ENCODE results near the gene FBH1. TPM values are rescaled to one million over a fixed set of nuclear protein-coding genes. Genes with fewer than 3 reads are reported as not detected.
"Not testable (repeated sequence)": the region's sequence is repeated elsewhere in the genome, so short reads cannot be mapped to it uniquely, and the experiment has no call there.

FBH1 gene
- total RNA-seq, 1 experiment from 2014 or later, result 22.0 TPM

GRCh38 chr10:5858811-5859210 lies 31.2 kb upstream of the FBH1 start:
- BruUV-seq (replicated peaks), result no TSS peak
- no peak for ATAC-seq
- no peak for TF ChIP-seq EZH2phosphoT487 (IDR thresholded peaks at IDR 0.05; ENCODE audit: borderline replicate concordance, low read length)
- TF ChIP-seq CTCF (conservative IDR thresholded peaks at IDR 0.05; ENCODE audit: low read depth, low read length), result no peak
- no peak for TF ChIP-seq EZH2 (IDR thresholded peaks at IDR 0.05; ENCODE audit: low read length, unreplicated experiment)

GRCh38 chr10:5860066-5860465 lies 30.0 kb upstream of the FBH1 start:
- no peaks in the 10 kb centered on the region for H4K20me1 ChIP-seq (ENCODE audit: low read length)
- DNase-seq (no peak), ATAC-seq (no peak)
- H3K4me1 ChIP-seq (ENCODE audit: insufficient read depth, low read length), result peaks cover 5% of the 10 kb centered on the region
- H3K9me2 ChIP-seq (replicated peaks; ENCODE audit: low read length), result no peaks in the 10 kb centered on the region
- H3K4me2 ChIP-seq (ENCODE audit: low read length), result no peak overlapping the region
- no peak overlapping the region for H3K9ac ChIP-seq (ENCODE audit: low read length)
- POLR2A ChIA-PET (ENCODE audit: unreplicated experiment), result no interaction called here
- H3K36me3 ChIP-seq (ENCODE audit: low read depth, low read length), result no peaks in the 10 kb centered on the region
- no peaks in the 10 kb centered on the region for H3K27me3 ChIP-seq (ENCODE audit: low read length)
- no TSS peak for BruUV-seq (replicated peaks)
- TF ChIP-seq EZH2 (IDR thresholded peaks at IDR 0.05; ENCODE audit: low read length, unreplicated experiment) (no peak), CTCF (conservative IDR thresholded peaks at IDR 0.05; ENCODE audit: low read depth, low read length) (no peak), EZH2phosphoT487 (IDR thresholded peaks at IDR 0.05; ENCODE audit: borderline replicate concordance, low read length) (no peak)
- no peaks in the 10 kb centered on the region for H3K79me2 ChIP-seq (ENCODE audit: low read length)
- H3F3A ChIP-seq (ENCODE audit: low read length, unreplicated experiment), result no peaks in the 10 kb centered on the region
- no peak overlapping the region for H3K4me3 ChIP-seq (ENCODE audit: low read length)
- H3K9me3 ChIP-seq (ENCODE audit: low read length), result no peaks in the 10 kb centered on the region
- CTCF ChIA-PET, result no interaction called here
- H2AFZ ChIP-seq (ENCODE audit: low read length), result no peak overlapping the region
- intact Hi-C loops (cut with micrococcal nuclease), result no loop called here
- no peak overlapping the region for H3K27ac ChIP-seq (ENCODE audit: low read length)

More at GRCh38 chr10:5858811-5859210, 31.2 kb upstream of the FBH1 start:
- Histone ChIP-seq H3K9me3 (ENCODE audit: low read length) (no peaks in the 10 kb centered on the region), H2AFZ (ENCODE audit: low read length) (no peak overlapping the region), H3K4me2 (ENCODE audit: low read length) (no peak overlapping the region), H3K27ac (ENCODE audit: low read length) (no peak overlapping the region), H3K79me2 (ENCODE audit: low read length) (no peaks in the 10 kb centered on the region), H3K9ac (ENCODE audit: low read length) (no peak overlapping the region), H4K20me1 (ENCODE audit: low read length) (no peaks in the 10 kb centered on the region), H3K9me2 (replicated peaks; ENCODE audit: low read length) (no peaks in the 10 kb centered on the region), H3K4me1 (ENCODE audit: insufficient read depth, low read length) (peaks cover 5% of the 10 kb centered on the region), H3K27me3 (ENCODE audit: low read length) (no peaks in the 10 kb centered on the region), H3K4me3 (ENCODE audit: low read length) (no peak overlapping the region), H3F3A (ENCODE audit: low read length, unreplicated experiment) (no peaks in the 10 kb centered on the region), H3K36me3 (ENCODE audit: low read depth, low read length) (no peaks in the 10 kb centered on the region)
- no peak for DNase-seq
- intact Hi-C loops (cut with micrococcal nuclease), result no loop called here
- ChIA-PET CTCF (no interaction called here), POLR2A (ENCODE audit: unreplicated experiment) (no interaction called here)

DNA sequence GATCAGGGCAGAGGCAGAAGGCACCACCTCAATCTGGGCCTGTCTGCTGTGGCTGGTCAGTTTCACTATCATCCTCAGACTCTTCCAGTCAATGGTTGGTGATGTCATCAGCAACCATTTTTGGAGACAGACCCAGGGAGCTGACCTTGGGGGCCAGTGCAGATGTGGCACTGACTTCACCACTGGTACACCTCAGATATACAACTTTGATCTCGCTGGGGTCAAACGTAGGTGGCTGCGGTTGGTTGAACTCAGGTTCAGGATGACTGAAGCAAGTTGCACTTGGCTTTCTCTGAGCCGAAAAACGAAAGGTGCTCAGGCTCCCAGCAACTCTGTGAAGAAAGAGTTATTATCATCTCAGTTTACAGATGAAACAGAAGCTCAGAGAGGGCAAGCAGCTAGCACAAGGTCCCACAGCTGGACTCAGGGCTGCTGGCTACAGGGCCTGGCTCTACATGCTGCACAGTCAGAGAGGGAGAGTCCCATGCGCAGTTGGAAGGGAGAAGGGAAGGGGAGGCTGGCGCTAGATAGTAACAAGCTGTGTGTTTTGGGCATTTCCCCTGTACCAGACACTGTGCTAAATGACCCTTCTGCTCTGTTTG lies 27.6 kb upstream of the FBH1 start:
- Histone ChIP-seq H3K9me2 (replicated peaks; ENCODE audit: low read length) (no peaks in the 10 kb centered on the region), H3K4me1 (ENCODE audit: insufficient read depth, low read length) (peaks cover 5% of the 10 kb centered on the region), H3K27me3 (ENCODE audit: low read length) (no peaks in the 10 kb centered on the region), H3K79me2 (ENCODE audit: low read length) (no peaks in the 10 kb centered on the region), H3K27ac (ENCODE audit: low read length) (peak overlapping the region; percentile 87), H3K36me3 (ENCODE audit: low read depth, low read length) (no peaks in the 10 kb centered on the region), H3K4me3 (ENCODE audit: low read length) (no peak overlapping the region), H3K9ac (ENCODE audit: low read length) (no peak overlapping the region; the same call in 1 of the 2 replicates), H3K4me2 (ENCODE audit: low read length) (no peak overlapping the region), H2AFZ (ENCODE audit: low read length) (no peak overlapping the region), H3F3A (ENCODE audit: low read length, unreplicated experiment) (no peaks in the 10 kb centered on the region), H4K20me1 (ENCODE audit: low read length) (no peaks in the 10 kb centered on the region), H3K9me3 (ENCODE audit: low read length) (no peaks in the 10 kb centered on the region)
- no peak for TF ChIP-seq CTCF (conservative IDR thresholded peaks at IDR 0.05; ENCODE audit: low read depth, low read length)
- TF ChIP-seq EZH2 (IDR thresholded peaks at IDR 0.05; ENCODE audit: low read length, unreplicated experiment), result no peak
- TF ChIP-seq EZH2phosphoT487 (IDR thresholded peaks at IDR 0.05; ENCODE audit: borderline replicate concordance, low read length), result no peak
- CTCF ChIA-PET, result interaction anchor here (0.7 kb wide), 1 partner anchor 222 kb away, joined by 3 read pairs; no protein-coding TSS in a partner anchor
- intact Hi-C loops (cut with micrococcal nuclease), result no loop called here
- no peak for DNase-seq
- BruUV-seq (replicated peaks), result no TSS peak
- ATAC-seq, result no peak
- POLR2A ChIA-PET (ENCODE audit: unreplicated experiment), result no interaction called here

DNA sequence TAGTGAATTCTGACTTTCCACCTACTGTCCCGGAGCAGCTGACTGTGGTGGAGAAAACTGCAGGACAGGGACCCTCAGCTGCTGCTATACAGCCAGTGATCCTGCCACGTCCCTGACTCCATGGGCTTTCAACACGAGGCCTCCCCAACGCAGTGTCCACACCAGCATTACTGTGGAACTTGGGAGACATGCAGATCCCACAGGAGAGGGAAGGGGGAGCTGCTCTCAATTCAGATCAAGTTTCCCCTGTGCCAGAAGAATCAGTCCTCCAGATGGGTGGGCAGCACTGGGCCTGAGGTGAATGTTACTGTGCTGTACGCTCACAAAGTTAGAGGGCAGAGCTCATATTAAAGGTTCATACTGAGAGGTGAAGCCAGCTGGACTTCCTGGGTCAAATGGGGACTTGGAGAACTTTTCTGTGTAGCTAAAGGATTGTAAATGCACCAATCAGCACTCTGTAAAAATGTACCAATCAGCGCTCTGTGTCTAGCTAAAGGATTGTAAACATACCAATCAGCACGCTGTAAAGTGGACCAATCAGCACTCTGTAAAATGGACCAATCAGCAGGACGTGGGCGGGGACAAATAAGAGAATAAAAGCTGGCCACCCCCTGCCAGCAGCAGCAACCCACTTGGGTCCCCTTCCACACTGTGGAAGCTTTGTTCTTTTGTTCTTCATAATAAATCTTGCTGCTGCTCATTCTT lies 26.9 kb upstream of the FBH1 start:
- H2AFZ ChIP-seq (ENCODE audit: low read length); H3K4me3 ChIP-seq (ENCODE audit: low read length); H3K4me1 ChIP-seq (ENCODE audit: insufficient read depth, low read length); H3K27ac ChIP-seq (ENCODE audit: low read length); intact Hi-C loops (cut with micrococcal nuclease); H3K9me3 ChIP-seq (ENCODE audit: low read length); H3K79me2 ChIP-seq (ENCODE audit: low read length); H4K20me1 ChIP-seq (ENCODE audit: low read length); H3K9me2 ChIP-seq (replicated peaks; ENCODE audit: low read length); H3K9ac ChIP-seq (ENCODE audit: low read length); H3K36me3 ChIP-seq (ENCODE audit: low read depth, low read length); ATAC-seq; H3K27me3 ChIP-seq (ENCODE audit: low read length); DNase-seq; BruUV-seq (replicated peaks); H3F3A ChIP-seq (ENCODE audit: low read length, unreplicated experiment); H3K4me2 ChIP-seq (ENCODE audit: low read length): not testable (repeated sequence)
- ChIA-PET POLR2A (ENCODE audit: unreplicated experiment) (interaction anchor here (0.6 kb wide), 1 partner anchor 56 kb away, joined by 3 read pairs; no protein-coding TSS in a partner anchor), CTCF (interaction anchor here (0.7 kb wide), 1 partner anchor 221 kb away, joined by 3 read pairs; no protein-coding TSS in a partner anchor)
